Panc1 (cell line): ENCODE measurements around the gene BCORL1.

Experiments used
- CTCF ChIP-seq: fragments of 450-650 bp; IDR thresholded peaks from 2 replicates; pipeline ENCODE4 v1.5.1; 2017; ENCODE audit warnings: mild to moderate bottlenecking
- POLR2AphosphoS5 ChIP-seq: IDR thresholded peaks from 2 replicates; pipeline ENCODE4 v1.6.1; 2012; ENCODE audit warnings: mild to moderate bottlenecking, low read depth, low read length, moderate library complexity
- SIN3A ChIP-seq: IDR thresholded peaks from 2 replicates; pipeline ENCODE4 v1.6.1; 2012; ENCODE audit warnings: low read depth, mild to moderate bottlenecking, low read length, moderate library complexity, borderline replicate concordance; ENCODE audit not compliant: insufficient read depth
- TF ChIP-seq, protein P1 (sequence below), 2 experiments: IDR thresholded peaks; 2 replicates each; pipeline ENCODE4 v1.6.1; 2011 to 2012; ENCODE audit warnings: low read depth in 2 of 2, control low read depth in 1 of 2, low read length in 1 of 2, mild to moderate bottlenecking in 1 of 2, moderate library complexity in 1 of 2; ENCODE audit not compliant: insufficient read depth in 1 of 2

GRCh38 chrX:129998021-129998420 is 15.6 kb downstream of the BCORL1 start:
- TF ChIP-seq CTCF, result no peak
- TF ChIP-seq POLR2AphosphoS5, result no peak
- TF ChIP-seq, protein P1, sequence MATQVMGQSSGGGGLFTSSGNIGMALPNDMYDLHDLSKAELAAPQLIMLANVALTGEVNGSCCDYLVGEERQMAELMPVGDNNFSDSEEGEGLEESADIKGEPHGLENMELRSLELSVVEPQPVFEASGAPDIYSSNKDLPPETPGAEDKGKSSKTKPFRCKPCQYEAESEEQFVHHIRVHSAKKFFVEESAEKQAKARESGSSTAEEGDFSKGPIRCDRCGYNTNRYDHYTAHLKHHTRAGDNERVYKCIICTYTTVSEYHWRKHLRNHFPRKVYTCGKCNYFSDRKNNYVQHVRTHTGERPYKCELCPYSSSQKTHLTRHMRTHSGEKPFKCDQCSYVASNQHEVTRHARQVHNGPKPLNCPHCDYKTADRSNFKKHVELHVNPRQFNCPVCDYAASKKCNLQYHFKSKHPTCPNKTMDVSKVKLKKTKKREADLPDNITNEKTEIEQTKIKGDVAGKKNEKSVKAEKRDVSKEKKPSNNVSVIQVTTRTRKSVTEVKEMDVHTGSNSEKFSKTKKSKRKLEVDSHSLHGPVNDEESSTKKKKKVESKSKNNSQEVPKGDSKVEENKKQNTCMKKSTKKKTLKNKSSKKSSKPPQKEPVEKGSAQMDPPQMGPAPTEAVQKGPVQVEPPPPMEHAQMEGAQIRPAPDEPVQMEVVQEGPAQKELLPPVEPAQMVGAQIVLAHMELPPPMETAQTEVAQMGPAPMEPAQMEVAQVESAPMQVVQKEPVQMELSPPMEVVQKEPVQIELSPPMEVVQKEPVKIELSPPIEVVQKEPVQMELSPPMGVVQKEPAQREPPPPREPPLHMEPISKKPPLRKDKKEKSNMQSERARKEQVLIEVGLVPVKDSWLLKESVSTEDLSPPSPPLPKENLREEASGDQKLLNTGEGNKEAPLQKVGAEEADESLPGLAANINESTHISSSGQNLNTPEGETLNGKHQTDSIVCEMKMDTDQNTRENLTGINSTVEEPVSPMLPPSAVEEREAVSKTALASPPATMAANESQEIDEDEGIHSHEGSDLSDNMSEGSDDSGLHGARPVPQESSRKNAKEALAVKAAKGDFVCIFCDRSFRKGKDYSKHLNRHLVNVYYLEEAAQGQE (IDR thresholded peaks at IDR 0.05; ENCODE audit: insufficient read depth in 1 of 2, low read depth in 2 of 2, low read length in 1 of 2), result no peak
- no peak for TF ChIP-seq SIN3A
